H9 (cell line): Measurements from ENCODE around the gene ERI3. TPM values are rescaled to one million over a fixed set of nuclear protein-coding genes. Genes with fewer than 3 reads are reported as not detected.

Experiments
- DNase-seq: peaks from one replicate; pipeline ENCODE4 v3.0.0-alpha.2; 2017
- H2AFZ ChIP-seq: one replicate; pipeline ENCODE4 v1.6.1; 2013; ENCODE audit warnings: mild to moderate bottlenecking, low read length, control low read depth, moderate library complexity
- H2AK5ac ChIP-seq: 2 replicates; pipeline ENCODE4 v1.6.1; 2013; ENCODE audit warnings: low read length, control low read depth, mixed read lengths; ENCODE audit not compliant: insufficient read length
- H2BK120ac ChIP-seq: one replicate; pipeline ENCODE4 v1.6.1; 2013; ENCODE audit warnings: low read depth, mild to moderate bottlenecking, low read length, control low read depth, inconsistent platforms; ENCODE audit not compliant: poor library complexity, severe bottlenecking
- H2BK12ac ChIP-seq: 2 replicates; pipeline ENCODE4 v1.6.1; 2013; ENCODE audit warnings: low read length, control low read depth, mixed read lengths, low read depth; ENCODE audit not compliant: insufficient read length
- H2BK15ac ChIP-seq: 2 replicates; pipeline ENCODE4 v1.6.1; 2013; ENCODE audit warnings: low read depth, low read length, control low read depth
- H2BK20ac ChIP-seq: one replicate; pipeline ENCODE4 v1.6.1; 2013; ENCODE audit warnings: low read depth, mild to moderate bottlenecking, low read length, control low read depth, inconsistent platforms; ENCODE audit not compliant: poor library complexity, severe bottlenecking
- H2BK5ac ChIP-seq: 2 replicates; pipeline ENCODE4 v1.6.1; 2013; ENCODE audit warnings: low read length, control low read depth, mixed read lengths; ENCODE audit not compliant: insufficient read length
- H3K14ac ChIP-seq: 2 replicates; pipeline ENCODE4 v1.6.1; 2013; ENCODE audit warnings: low read length, control low read depth; ENCODE audit not compliant: insufficient read depth
- H3K18ac ChIP-seq: 2 replicates; pipeline ENCODE4 v1.6.1; 2013; ENCODE audit warnings: low read depth, mild to moderate bottlenecking, mixed read lengths, low read length, control low read depth; ENCODE audit not compliant: insufficient read length
- H3K23ac ChIP-seq: 2 replicates; pipeline ENCODE4 v1.6.1; 2013; ENCODE audit warnings: low read length, control low read depth, mixed read lengths, low read depth; ENCODE audit not compliant: insufficient read length
- H3K23me2 ChIP-seq: 2 replicates; pipeline ENCODE4 v1.6.1; 2013; ENCODE audit warnings: low read depth, mild to moderate bottlenecking, mixed read lengths, low read length, control low read depth; ENCODE audit not compliant: insufficient read length, poor library complexity, severe bottlenecking
- H3K27ac ChIP-seq: 2 replicates; pipeline ENCODE4 v1.5.1; 2013; ENCODE audit warnings: low read length, control low read depth, mixed read lengths, low read depth; ENCODE audit not compliant: insufficient read length
- H3K27me3 ChIP-seq: 2 replicates; pipeline ENCODE4 v1.6.1; 2013; ENCODE audit warnings: low read length, control low read depth, inconsistent platforms; ENCODE audit not compliant: insufficient read depth
- H3K4ac ChIP-seq: 2 replicates; pipeline ENCODE4 v1.6.1; 2013; ENCODE audit warnings: low read depth, mild to moderate bottlenecking, control low read depth, inconsistent platforms, low read length, moderate library complexity
- H3K4me1 ChIP-seq: 2 replicates; pipeline ENCODE4 v1.6.1; 2013; ENCODE audit warnings: low read length, control low read depth, inconsistent platforms; ENCODE audit not compliant: insufficient read depth
- H3K4me2 ChIP-seq: 2 replicates; pipeline ENCODE4 v1.6.1; 2013; ENCODE audit warnings: low read length, control low read depth, mixed read lengths; ENCODE audit not compliant: insufficient read length, insufficient read depth
- H3K56ac ChIP-seq: 2 replicates; pipeline ENCODE4 v1.6.1; 2013; ENCODE audit warnings: low read depth, mild to moderate bottlenecking, mixed read lengths, low read length, control low read depth; ENCODE audit not compliant: insufficient read length
- H3K79me1 ChIP-seq: 2 replicates; pipeline ENCODE4 v1.6.1; 2013; ENCODE audit warnings: low read depth, mild to moderate bottlenecking, moderate library complexity, low read length, control low read depth, inconsistent platforms; ENCODE audit not compliant: insufficient read depth, poor library complexity, severe bottlenecking
- H3K79me2 ChIP-seq: 2 replicates; pipeline ENCODE4 v1.6.1; 2013; ENCODE audit warnings: low read length, control low read depth, inconsistent platforms; ENCODE audit not compliant: insufficient read depth
- H3K9ac ChIP-seq: 2 replicates; pipeline ENCODE4 v1.6.1; 2013; ENCODE audit warnings: low read length, control low read depth, mixed read lengths; ENCODE audit not compliant: insufficient read length; ENCODE audit errors: extremely low read depth
- H3K9me3 ChIP-seq: one replicate; pipeline ENCODE4 v1.6.1; 2013; ENCODE audit warnings: low read depth, low read length, inconsistent platforms; ENCODE audit not compliant: control insufficient read depth
- H3T11ph ChIP-seq: one replicate; pipeline ENCODE4 v1.6.1; 2013; ENCODE audit warnings: mild to moderate bottlenecking, low read length, control low read depth, inconsistent platforms
- H4K20me1 ChIP-seq: one replicate; pipeline ENCODE4 v1.6.1; 2013; ENCODE audit not compliant: control insufficient read depth, insufficient read length, insufficient read depth
- H4K5ac ChIP-seq: 2 replicates; pipeline ENCODE4 v1.6.1; 2013; ENCODE audit warnings: low read depth, mild to moderate bottlenecking, mixed read lengths, low read length, control low read depth; ENCODE audit not compliant: insufficient read length
- H4K8ac ChIP-seq: replicated peaks from 2 replicates; pipeline ENCODE4 v1.6.1; 2013; ENCODE audit warnings: low read length, control low read depth, mixed read lengths, low read depth; ENCODE audit not compliant: insufficient read length
- H4K91ac ChIP-seq: 2 replicates; pipeline ENCODE4 v1.6.1; 2013; ENCODE audit warnings: low read depth, mild to moderate bottlenecking, moderate library complexity, mixed read lengths, low read length, control low read depth; ENCODE audit not compliant: insufficient read length
- H3K27ac Mint-ChIP-seq, 3 experiments: 2 replicates in 2 of 3; 3 replicates in 1 of 3; pipeline ENCODE4 v1.8.0; 2020 to 2021; ENCODE audit warnings: mixed read lengths in 3 of 3, mild to moderate bottlenecking in 1 of 3, moderate library complexity in 1 of 3
- H3K27me3 Mint-ChIP-seq: 2 replicates; pipeline ENCODE4 v1.8.0; 2021; ENCODE audit warnings: low read depth, mild to moderate bottlenecking, moderate library complexity, mixed read lengths
- H3K36me3 Mint-ChIP-seq, 3 experiments: 2 replicates in 2 of 3; 3 replicates in 1 of 3; pipeline ENCODE4 v1.8.0; 2020 to 2021; ENCODE audit warnings: low read depth in 3 of 3, mixed read lengths in 3 of 3; ENCODE audit not compliant: insufficient read depth in 1 of 3
- H3K4me1 Mint-ChIP-seq, 2 experiments: 2 replicates each; pipeline ENCODE4 v1.8.0; 2020; ENCODE audit warnings: mixed read lengths in 2 of 2
- H3K4me3 Mint-ChIP-seq, 2 experiments: 2 replicates in 1 of 2; 3 replicates in 1 of 2; pipeline ENCODE4 v1.8.0; 2020 to 2021; ENCODE audit warnings: mild to moderate bottlenecking in 2 of 2, mixed read lengths in 2 of 2, moderate library complexity in 1 of 2
- H3K9me3 Mint-ChIP-seq, 2 experiments: 2 replicates in 1 of 2; 3 replicates in 1 of 2; pipeline ENCODE4 v1.8.0; 2020; ENCODE audit warnings: mild to moderate bottlenecking in 2 of 2, mixed read lengths in 2 of 2, moderate library complexity in 1 of 2
- CTCF ChIP-seq: fragments of 200-600 bp; sonication (generic); conservative IDR thresholded peaks from 3 replicates; pipeline ENCODE4 v1.8.0; 2021; ENCODE audit warnings: antibody characterized with exemption, mild to moderate bottlenecking
- WGBS: extraction: QIAGEN DNeasy Blood & Tissue Kit; methylation state at CpG from one replicate; pipeline ENCODE4 v1.1.7; 2013; ENCODE audit warnings: missing lambda C conversion rate, low lambda C conversion rate, mixed read lengths; ENCODE audit not compliant: insufficient read length; ENCODE audit errors: extremely low coverage; 5-methylcytosine and 5-hydroxymethylcytosine counted together
- total RNA-seq: library from RNA; stranded (reverse); gene quantifications from 2 replicates; pipeline ENCODE4 v1.2.1, GENCODE V29; 2021

Gene ERI3
- total RNA-seq, 1 experiment from 2014 or later: 61.6 TPM

GRCh38 chr1:44268054-44268453 lies 87.0 kb downstream of the ERI3 start:
- Histone ChIP-seq H3K27ac (no peak overlapping the region), H3K9ac (no peak overlapping the region), H2AK5ac (no peak overlapping the region), H3K18ac (no peak overlapping the region), H3K79me1 (no peaks in the 10 kb centered on the region), H2BK20ac (no peak overlapping the region), H4K91ac (no peak overlapping the region), H2AFZ (no peak overlapping the region), H3K9me3 (no peaks in the 10 kb centered on the region), H4K5ac (no peak overlapping the region), H3K4me2 (no peak overlapping the region), H3K27me3 (no peaks in the 10 kb centered on the region), H3K23me2 (no peaks in the 10 kb centered on the region), H3K4me1 (no peaks in the 10 kb centered on the region), H3K23ac (no peak overlapping the region), H2BK12ac (no peak overlapping the region), H3K79me2 (no peaks in the 10 kb centered on the region), H3K4ac (no peak overlapping the region), H3K56ac (no peak overlapping the region), H3T11ph (no peak overlapping the region), H2BK15ac (no peak overlapping the region), H4K20me1 (no peaks in the 10 kb centered on the region), H4K8ac (no peak overlapping the region), H2BK5ac (no peak overlapping the region), H2BK120ac (no peak overlapping the region), H3K14ac (no peak overlapping the region)
- Mint-ChIP-seq H3K36me3 (no peaks in the 10 kb centered on the region; a peak in 1 of 7 replicates), H3K4me3 (no peak overlapping the region), H3K27me3 (no peaks in the 10 kb centered on the region), H3K27ac (no peak overlapping the region), H3K9me3 (no peaks in the 10 kb centered on the region), H3K4me1 (peaks cover 6 to 8% of the 10 kb centered on the region in 2 experiments)
- DNase-seq: no peak
- WGBS: no CpG with 5 or more reads among the region's 1 CpG
- TF ChIP-seq CTCF: no peak
